ENCODE measurements around the gene COX5A. TPM values are rescaled to one million over a fixed set of nuclear protein-coding genes. Genes with fewer than 3 reads are reported as not detected.

Gene COX5A
- total RNA-seq, 2 experiments from 2014 or later = 40.7 to 44.2 TPM

DNA sequence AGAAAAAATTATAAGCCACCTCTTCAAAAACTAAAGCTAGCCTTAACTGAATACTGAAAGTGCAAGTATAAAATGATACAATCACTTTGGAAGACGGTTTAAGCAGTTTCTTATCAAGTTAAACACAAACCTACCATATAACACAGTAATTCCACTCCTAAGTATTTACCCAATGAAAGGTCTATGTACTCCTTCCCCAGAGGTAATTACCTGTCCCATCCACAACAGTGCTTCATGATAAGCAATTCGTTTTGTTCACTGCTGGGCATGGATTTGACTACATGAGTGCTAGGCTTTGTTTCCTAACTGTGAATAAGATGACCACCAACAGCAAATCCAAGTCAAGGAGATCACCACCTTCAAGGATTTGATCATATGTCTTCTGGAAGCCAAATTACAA lies 4.3 kb downstream of the COX5A start:
- Histone ChIP-seq H3K27ac (ENCODE audit: low read depth in 1 of 2, low read length in 2 of 2) (no peak overlapping the region), H3K4me1 (ENCODE audit: insufficient read depth, low read length) (peaks cover 35% of the 10 kb centered on the region), H3K36me3 (ENCODE audit: insufficient read depth, low read length) (peaks cover 12% of the 10 kb centered on the region), H3K4me3 (ENCODE audit: low read length) (no peak overlapping the region), H3K27me3 (ENCODE audit: control insufficient read depth in 1 of 2, insufficient read depth in 2 of 2, low read length in 2 of 2) (no peaks in the 10 kb centered on the region), H3K9me3 (ENCODE audit: control insufficient read depth in 1 of 2, insufficient read depth in 1 of 2, low read length in 2 of 2) (no peaks in the 10 kb centered on the region)
- no peak for DNase-seq
- H3K4me1 Mint-ChIP-seq (ENCODE audit: low read depth) = peaks cover 37% of the 10 kb centered on the region
- ChIA-PET POLR2A (interaction anchor here (0.9 to 1.7 kb wide), 2 partner anchors 27 to 512 kb away, joined by 3 to 5 read pairs; partner anchors contain the start of gene FAM219B), CTCF (interaction anchor here (1.0 to 1.8 kb wide), 3 partner anchors 32 to 299 kb away, joined by 3 to 4 read pairs (median 4); no protein-coding TSS in a partner anchor)
- no peak for ATAC-seq (ENCODE audit: poor library complexity)
- peaks cover 38% of the 10 kb centered on the region for H3K36me3 Mint-ChIP-seq (ENCODE audit: low read depth)
- H3K27ac Mint-ChIP-seq = peak overlapping the region; percentile 53
- no peaks in the 10 kb centered on the region for H3K9me3 Mint-ChIP-seq
- TF ChIP-seq, protein P1, sequence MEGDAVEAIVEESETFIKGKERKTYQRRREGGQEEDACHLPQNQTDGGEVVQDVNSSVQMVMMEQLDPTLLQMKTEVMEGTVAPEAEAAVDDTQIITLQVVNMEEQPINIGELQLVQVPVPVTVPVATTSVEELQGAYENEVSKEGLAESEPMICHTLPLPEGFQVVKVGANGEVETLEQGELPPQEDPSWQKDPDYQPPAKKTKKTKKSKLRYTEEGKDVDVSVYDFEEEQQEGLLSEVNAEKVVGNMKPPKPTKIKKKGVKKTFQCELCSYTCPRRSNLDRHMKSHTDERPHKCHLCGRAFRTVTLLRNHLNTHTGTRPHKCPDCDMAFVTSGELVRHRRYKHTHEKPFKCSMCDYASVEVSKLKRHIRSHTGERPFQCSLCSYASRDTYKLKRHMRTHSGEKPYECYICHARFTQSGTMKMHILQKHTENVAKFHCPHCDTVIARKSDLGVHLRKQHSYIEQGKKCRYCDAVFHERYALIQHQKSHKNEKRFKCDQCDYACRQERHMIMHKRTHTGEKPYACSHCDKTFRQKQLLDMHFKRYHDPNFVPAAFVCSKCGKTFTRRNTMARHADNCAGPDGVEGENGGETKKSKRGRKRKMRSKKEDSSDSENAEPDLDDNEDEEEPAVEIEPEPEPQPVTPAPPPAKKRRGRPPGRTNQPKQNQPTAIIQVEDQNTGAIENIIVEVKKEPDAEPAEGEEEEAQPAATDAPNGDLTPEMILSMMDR (IDR thresholded peaks at IDR 0.05) = no peak
- intact Hi-C loops (cut with DNase I, micrococcal nuclease) = loop anchor here (10.0 kb wide), 4 partner anchors 239 to 939 kb away; partner anchors contain the start of genes ARID3B (in 1 of the 2), EDC3 (in 1 of the 2), PML (in 1 of the 2) and SNUPN (in 1 of the 2)
- no peaks in the 10 kb centered on the region for H3K27me3 Mint-ChIP-seq
- peak overlapping the region; percentile 39 for H3K4me3 Mint-ChIP-seq

DNA sequence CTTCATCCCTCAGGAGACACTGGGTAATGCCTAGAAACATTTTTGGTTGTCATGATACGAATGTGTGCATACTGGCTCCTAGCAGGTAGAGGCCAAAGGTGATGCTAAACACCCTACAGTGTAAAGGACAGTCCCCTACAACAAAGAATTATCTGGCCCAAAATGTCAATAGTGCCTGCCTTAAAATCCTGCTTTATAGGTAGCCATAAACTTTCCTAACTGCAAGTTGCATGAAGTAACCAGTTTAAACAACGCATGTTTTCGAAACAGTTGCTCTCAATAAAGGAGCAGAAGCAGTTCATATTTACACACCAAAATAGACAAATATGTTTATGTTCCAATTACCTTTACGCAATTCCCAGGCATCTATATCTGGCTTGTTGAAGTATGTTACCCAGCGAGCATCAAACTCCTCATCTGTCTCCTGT lies 9.1 kb downstream of the COX5A start:
- Histone ChIP-seq H3K4me3 (ENCODE audit: low read length) (no peak overlapping the region), H3K4me1 (ENCODE audit: insufficient read depth, low read length) (peaks cover 2% of the 10 kb centered on the region), H3K27ac (ENCODE audit: low read depth in 1 of 2, low read length in 2 of 2) (no peak overlapping the region), H3K9me3 (ENCODE audit: control insufficient read depth in 1 of 2, insufficient read depth in 1 of 2, low read length in 2 of 2) (no peaks in the 10 kb centered on the region), H3K27me3 (ENCODE audit: control insufficient read depth in 1 of 2, insufficient read depth in 2 of 2, low read length in 2 of 2) (no peaks in the 10 kb centered on the region), H3K36me3 (ENCODE audit: insufficient read depth, low read length) (peaks cover 44% of the 10 kb centered on the region)
- H3K4me3 Mint-ChIP-seq = no peak overlapping the region
- peaks cover 65% of the 10 kb centered on the region for H3K36me3 Mint-ChIP-seq (ENCODE audit: low read depth)
- ATAC-seq (ENCODE audit: poor library complexity) (no peak), DNase-seq (no peak)
- no peaks in the 10 kb centered on the region for H3K27me3 Mint-ChIP-seq
- POLR2A ChIA-PET = no interaction called here
- H3K27ac Mint-ChIP-seq = no peak overlapping the region
- TF ChIP-seq, protein P1 (IDR thresholded peaks at IDR 0.05) = no peak
- H3K4me1 Mint-ChIP-seq (ENCODE audit: low read depth) = peaks cover 15% of the 10 kb centered on the region
- H3K9me3 Mint-ChIP-seq = no peaks in the 10 kb centered on the region
- CTCF ChIA-PET = no interaction called here
- intact Hi-C loops (cut with DNase I, micrococcal nuclease) = no loop called here

GRCh38 chr15:74924525-74924924 lies 13.3 kb downstream of the COX5A start:
- Mint-ChIP-seq H3K9me3 (no peaks in the 10 kb centered on the region), H3K27ac (no peak overlapping the region), H3K4me3 (no peak overlapping the region), H3K4me1 (ENCODE audit: low read depth) (no peaks in the 10 kb centered on the region), H3K36me3 (ENCODE audit: low read depth) (peaks cover 78% of the 10 kb centered on the region), H3K27me3 (no peaks in the 10 kb centered on the region)
- Histone ChIP-seq H3K4me3 (ENCODE audit: low read length) (no peak overlapping the region), H3K4me1 (ENCODE audit: insufficient read depth, low read length) (no peaks in the 10 kb centered on the region), H3K27ac (ENCODE audit: low read depth in 1 of 2, low read length in 2 of 2) (no peak overlapping the region), H3K9me3 (ENCODE audit: control insufficient read depth in 1 of 2, insufficient read depth in 1 of 2, low read length in 2 of 2) (no peaks in the 10 kb centered on the region), H3K36me3 (ENCODE audit: insufficient read depth, low read length) (peaks cover 72% of the 10 kb centered on the region), H3K27me3 (ENCODE audit: control insufficient read depth in 1 of 2, insufficient read depth in 2 of 2, low read length in 2 of 2) (no peaks in the 10 kb centered on the region)
- intact Hi-C loops (cut with DNase I, micrococcal nuclease) = no loop called here
- DNase-seq (no peak), ATAC-seq (ENCODE audit: poor library complexity) (no peak)
- TF ChIP-seq, protein P1 (IDR thresholded peaks at IDR 0.05) = no peak
- CTCF ChIA-PET = interaction anchor here (1.0 kb wide), 1 partner anchor 23 kb away, joined by 3 read pairs; no protein-coding TSS in a partner anchor
- POLR2A ChIA-PET = no interaction called here
